ENCODE measurements around the gene KCNQ1OT1.

GRCh38 chr11:2569321-2569721 lies 130.5 kb downstream of the KCNQ1OT1 start:
- no peak for TF ChIP-seq CTCF (IDR thresholded peaks at IDR 0.05; ENCODE audit: low read length)
- TF ChIP-seq EZH2 (optimal IDR thresholded peaks at IDR 0.05; ENCODE audit: low read depth, low read length) = no peak
